HCT116 (cell line): ENCODE measurements around the gene MORC4. TPM values are rescaled to one million over a fixed set of nuclear protein-coding genes. Genes with fewer than 3 reads are reported as not detected.

ENCODE experiments used
- ATAC-seq: fragments of 200-7000 bp; cut with Tn5 transposase; 2 replicates; pipeline ENCODE4 v1.9.1; 2020; ENCODE audit warnings: mild to moderate bottlenecking, moderate library complexity
- BruUV-seq: library from RNA; stranded (reverse); fragments of 400-500 nt; replicated peaks from 2 replicates; lab custom pipeline; 2021; lab: Mats Ljungman, UMichigan
- CTCF ChIA-PET: fragments of 300-600 bp; sonication (Branson Sonifier 250); formaldehyde crosslinking; loops from one replicate; lab custom pipeline; 2021; ENCODE audit warnings: antibody characterized with exemption; lab: Charles Lee
- POLR2A ChIA-PET: fragments of 300-600, 350-600 bp; sonication (Branson Sonifier 250); formaldehyde crosslinking; loops from one replicate; lab custom pipeline; 2021; ENCODE audit warnings: antibody characterized with exemption; lab: Charles Lee
- RAD21 ChIA-PET, 2 experiments: fragments of 300-600 bp; sonication (Branson Sonifier 250); formaldehyde crosslinking; loops; one replicate each; lab custom pipeline; 2023; ENCODE audit warnings: low total read pairs in 2 of 2; ENCODE audit not compliant: uncharacterized antibody in 2 of 2, unreplicated experiment in 2 of 2, low non-redundant PET in 1 of 2; lab: Charles Lee
- DNase-seq: peaks from one replicate; pipeline ENCODE4 v3.0.0-alpha.2; 2010; ENCODE audit warnings: low read depth, low spot score
- H2AFZ ChIP-seq: fragments of 200-600 bp; shearing (Covaris generic), sonication (generic); 2 replicates; pipeline ENCODE4 v1.6.1; 2017; ENCODE audit warnings: low read depth, mixed run types, mixed read lengths, antibody characterized with exemption, low read length; ENCODE audit not compliant: poor library complexity, severe bottlenecking
- H3K27ac ChIP-seq: 2 replicates; pipeline ENCODE4 v1.5.1; 2012; ENCODE audit warnings: low read depth, low read length
- H3K27me3 ChIP-seq: fragments of 200-600 bp; sonication (generic); 2 replicates; pipeline ENCODE4 v1.6.1; 2016; ENCODE audit warnings: mixed run types, low read length, mixed read lengths; ENCODE audit not compliant: insufficient read depth
- H3K36me3 ChIP-seq, 2 experiments: fragments of 200-500 bp in 1 of 2; fragments of 200-600 bp in 1 of 2; sonication (Bioruptor generic) in 1 of 2; sonication (generic) in 1 of 2; 2 replicates each; pipeline versions ENCODE4 v1.5.1 to v1.6.1; 2014 to 2016; ENCODE audit warnings: low read length in 2 of 2, inconsistent platforms in 1 of 2, mixed read lengths in 1 of 2, mixed run types in 1 of 2; ENCODE audit not compliant: insufficient read depth in 2 of 2, control insufficient read depth in 1 of 2
- H3K4me1 ChIP-seq, 2 experiments: fragments of 200-600 bp in 1 of 2; sonication (generic) in 1 of 2; 2 replicates each; pipeline versions ENCODE4 v1.5.1 to v1.6.1; 2012 to 2017; ENCODE audit warnings: low read length in 2 of 2, inconsistent platforms in 1 of 2, mild to moderate bottlenecking in 1 of 2, mixed read lengths in 1 of 2, mixed run types in 1 of 2, moderate library complexity in 1 of 2; ENCODE audit not compliant: insufficient read depth in 2 of 2, control insufficient read depth in 1 of 2
- H3K4me2 ChIP-seq: fragments of 200-600 bp; sonication (generic); 2 replicates; pipeline ENCODE4 v1.6.1; 2017; ENCODE audit warnings: mixed run types, low read length, mixed read lengths
- H3K4me3 ChIP-seq, 2 experiments: fragments of 200-600 bp in 1 of 2; sonication (generic) in 1 of 2; replicated peaks in 1 of 2; 2 replicates each; pipeline ENCODE4 v1.5.1; 2011 to 2016; ENCODE audit warnings: low read length in 2 of 2, control low read depth in 1 of 2, low read depth in 1 of 2, mild to moderate bottlenecking in 1 of 2, mixed read lengths in 1 of 2, mixed run types in 1 of 2
- H3K79me2 ChIP-seq: fragments of 200-600 bp; sonication (generic); 2 replicates; pipeline ENCODE4 v1.6.1; 2017; ENCODE audit warnings: mild to moderate bottlenecking, mixed run types, low read length, moderate library complexity, mixed read lengths; ENCODE audit not compliant: insufficient read depth
- H3K9ac ChIP-seq: fragments of 200-600 bp; sonication (generic); 2 replicates; pipeline ENCODE4 v1.6.1; 2016; ENCODE audit warnings: low read length, mixed read lengths
- H3K9me2 ChIP-seq: fragments of 200-600 bp; sonication (generic), shearing (Covaris generic); 2 replicates; pipeline ENCODE4 v1.6.1; 2017; ENCODE audit warnings: mixed run types, mild to moderate bottlenecking, moderate library complexity; ENCODE audit not compliant: insufficient read depth
- H3K9me3 ChIP-seq, 2 experiments: fragments of 200-500 bp in 1 of 2; fragments of 200-600 bp in 1 of 2; sonication (Bioruptor generic) in 1 of 2; sonication (generic) in 1 of 2; 2 replicates each; pipeline ENCODE4 v1.6.1; 2014 to 2017; ENCODE audit warnings: low read length in 2 of 2, mixed read lengths in 2 of 2, inconsistent platforms in 1 of 2, low read depth in 1 of 2, mild to moderate bottlenecking in 1 of 2, mixed run types in 1 of 2, moderate library complexity in 1 of 2; ENCODE audit not compliant: control insufficient read depth in 1 of 2, insufficient read depth in 1 of 2
- H4K20me1 ChIP-seq: fragments of 200-600 bp; sonication (generic), shearing (Covaris generic); 2 replicates; pipeline ENCODE4 v1.6.1; 2017; ENCODE audit warnings: mixed run types, mild to moderate bottlenecking, moderate library complexity; ENCODE audit not compliant: insufficient read depth
- ATF3 ChIP-seq: IDR thresholded peaks from 2 replicates; pipeline ENCODE4 v1.6.1; 2012
- CBX3 ChIP-seq: IDR thresholded peaks from 2 replicates; pipeline ENCODE4 v1.6.1; 2012; ENCODE audit warnings: low read depth
- CEBPB ChIP-seq: IDR thresholded peaks from 2 replicates; pipeline ENCODE4 v1.6.1; 2012; ENCODE audit warnings: low read depth
- EZH2 ChIP-seq: fragments of 200-600 bp; sonication (generic); IDR thresholded peaks from 2 replicates; pipeline ENCODE4 v1.6.1; 2017; ENCODE audit warnings: antibody characterized with exemption, mixed run types
- EZH2phosphoT487 ChIP-seq: fragments of 200-600 bp; IDR thresholded peaks from 2 replicates; pipeline ENCODE4 v1.6.1; 2018; ENCODE audit warnings: antibody characterized with exemption, borderline replicate concordance
- FOSL1 ChIP-seq: IDR thresholded peaks from 2 replicates; pipeline ENCODE4 v1.6.1; 2012; ENCODE audit warnings: low read depth
- JUND ChIP-seq: IDR thresholded peaks from 2 replicates; pipeline ENCODE4 v1.6.1; 2012
- MAX ChIP-seq: IDR thresholded peaks from 2 replicates; pipeline ENCODE4 v1.6.1; 2012
- POLR2A ChIP-seq: IDR thresholded peaks from 2 replicates; pipeline ENCODE4 v1.7.0; 2011; ENCODE audit warnings: borderline replicate concordance; ENCODE audit not compliant: insufficient read depth, insufficient read length; ENCODE audit errors: extremely low read depth
- RAD21 ChIP-seq: IDR thresholded peaks from 2 replicates; pipeline ENCODE4 v1.6.1; 2012; ENCODE audit warnings: low read depth, mild to moderate bottlenecking
- REST ChIP-seq: IDR thresholded peaks from 2 replicates; pipeline ENCODE4 v1.6.1; 2012; ENCODE audit warnings: low read depth
- SP1 ChIP-seq: IDR thresholded peaks from 2 replicates; pipeline ENCODE4 v1.6.1; 2012; ENCODE audit warnings: low read depth
- SRF ChIP-seq: IDR thresholded peaks from 2 replicates; pipeline ENCODE4 v1.6.1; 2012; ENCODE audit warnings: low read depth
- TCF7L2 ChIP-seq: IDR thresholded peaks from 2 replicates; pipeline ENCODE4 v1.7.0; 2011; ENCODE audit warnings: borderline replicate concordance, inconsistent platforms; ENCODE audit not compliant: insufficient read depth, insufficient read length; ENCODE audit errors: extremely low read depth
- ZFX ChIP-seq: fragments of 450-650 bp; IDR thresholded peaks from 2 replicates; pipeline ENCODE4 v1.6.1; 2017
- ZNF274 ChIP-seq: fragments of 200-500 bp; sonication (Bioruptor generic); IDR thresholded peaks from 2 replicates; pipeline ENCODE4 v1.6.1; 2014; ENCODE audit warnings: mild to moderate bottlenecking, low read depth, low read length, inconsistent platforms
- intact Hi-C: fragments of 100-400 bp; cut with micrococcal nuclease; formaldehyde crosslinking; loops from 2 replicates; pipeline ENCODE4 v1.10.0; 2022
- total RNA-seq: library from RNA; stranded (reverse); gene quantifications from one replicate; pipeline ENCODE4 v1.2.1, GENCODE V29; 2021; ENCODE audit not compliant: unreplicated experiment

Gene MORC4
- total RNA-seq, 1 experiment from 2014 or later: 20.6 TPM

DNA sequence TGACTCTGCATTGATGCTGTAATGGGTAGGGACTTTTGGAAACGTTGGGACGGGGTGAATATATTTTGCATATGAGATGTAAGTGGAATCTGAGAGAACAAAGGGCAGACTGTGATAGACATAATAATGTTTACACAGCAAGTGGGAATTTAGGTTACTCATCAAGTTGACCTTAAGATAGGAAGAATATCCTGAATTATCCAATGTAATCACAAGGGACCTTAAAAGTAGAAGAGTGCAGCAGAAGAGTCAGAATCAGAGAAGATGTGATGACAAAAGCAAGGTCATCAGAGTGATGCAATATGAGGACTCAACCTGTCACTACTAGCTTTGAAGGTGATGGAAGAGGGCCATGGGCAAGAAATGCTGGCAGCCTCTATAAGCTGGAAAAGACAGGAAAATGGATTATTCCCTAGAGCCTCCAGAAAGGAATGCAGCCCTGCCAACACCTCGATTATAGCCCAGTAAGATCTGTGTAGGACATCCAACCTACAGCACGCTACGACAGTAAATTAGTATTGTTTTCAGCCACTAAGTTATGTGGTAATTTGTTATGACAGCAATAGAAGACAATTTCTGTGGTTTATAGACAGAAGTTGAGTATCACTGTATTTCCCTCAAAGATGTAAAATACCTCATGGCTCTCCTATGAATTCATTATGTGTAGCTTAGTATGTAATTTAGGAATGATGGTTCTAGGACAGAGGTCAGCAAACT is 26.4 kb downstream of the MORC4 start:
- POLR2A ChIA-PET: no interaction called here
- Histone ChIP-seq H3K9me2 (no peaks in the 10 kb centered on the region), H3K9me3 (no peaks in the 10 kb centered on the region), H3K4me1 (no peaks in the 10 kb centered on the region; a peak in 1 of 4 replicates), H3K36me3 (no peaks in the 10 kb centered on the region), H3K4me3 (no peak overlapping the region), H3K9ac (no peak overlapping the region), H3K27ac (no peak overlapping the region), H2AFZ (no peak overlapping the region), H4K20me1 (no peaks in the 10 kb centered on the region), H3K4me2 (no peak overlapping the region), H3K27me3 (no peaks in the 10 kb centered on the region), H3K79me2 (no peaks in the 10 kb centered on the region)
- ATAC-seq (no peak), DNase-seq (no peak)
- BruUV-seq: no TSS peak
- intact Hi-C loops: no loop called here
- RAD21 ChIA-PET: no interaction called here
- CTCF ChIA-PET: no interaction called here
- TF ChIP-seq REST (no peak), ZFX (no peak), EZH2 (no peak), JUND (no peak), FOSL1 (no peak), SRF (no peak), TCF7L2 (no peak), POLR2A (no peak), CEBPB (no peak), ATF3 (no peak), SP1 (no peak), RAD21 (no peak), CBX3 (no peak), EZH2phosphoT487 (no peak), MAX (no peak), ZNF274 (no peak)
